ENCODE data around the gene NFKBIZ.
"Not testable (repeated sequence)": the region's sequence is repeated elsewhere in the genome, so short reads cannot be mapped to it uniquely, and the experiment has no call there.

NFKBIZ gene

DNA sequence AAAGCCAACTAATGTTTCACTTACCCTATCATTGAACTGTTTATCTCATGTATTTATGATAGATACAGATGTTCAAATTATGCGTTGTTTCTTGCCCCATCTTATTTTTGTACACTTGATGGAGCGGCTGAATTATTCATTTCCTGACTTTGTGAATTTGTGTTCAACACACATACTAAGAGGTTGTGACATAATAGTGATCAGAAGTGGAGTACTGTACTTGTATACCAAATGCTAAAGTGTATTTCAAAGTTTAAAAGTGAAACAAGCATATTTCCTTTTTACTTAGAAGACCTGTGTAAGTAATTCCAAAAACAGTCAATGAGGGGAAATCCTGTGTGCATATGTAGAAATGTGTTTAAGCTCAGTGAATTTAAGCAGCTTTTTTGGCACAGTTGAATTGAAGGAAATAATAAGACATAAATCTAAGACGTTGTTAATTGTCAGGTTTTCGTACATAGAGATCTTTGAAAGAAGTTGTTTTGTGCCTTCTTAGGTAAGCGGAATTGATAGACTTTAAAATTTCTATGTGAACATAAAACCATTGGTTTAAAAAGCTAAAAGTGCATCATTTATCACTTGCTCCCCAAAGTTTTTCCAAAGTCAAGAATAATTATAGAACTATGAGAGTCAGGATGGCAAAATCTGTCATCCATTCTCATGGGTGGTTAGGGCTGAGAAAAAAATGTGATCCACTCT, 1.9 kb downstream of the NFKBIZ start:
- no peak for DNase-seq (ENCODE audit: low read depth in 2 of 2)

DNA sequence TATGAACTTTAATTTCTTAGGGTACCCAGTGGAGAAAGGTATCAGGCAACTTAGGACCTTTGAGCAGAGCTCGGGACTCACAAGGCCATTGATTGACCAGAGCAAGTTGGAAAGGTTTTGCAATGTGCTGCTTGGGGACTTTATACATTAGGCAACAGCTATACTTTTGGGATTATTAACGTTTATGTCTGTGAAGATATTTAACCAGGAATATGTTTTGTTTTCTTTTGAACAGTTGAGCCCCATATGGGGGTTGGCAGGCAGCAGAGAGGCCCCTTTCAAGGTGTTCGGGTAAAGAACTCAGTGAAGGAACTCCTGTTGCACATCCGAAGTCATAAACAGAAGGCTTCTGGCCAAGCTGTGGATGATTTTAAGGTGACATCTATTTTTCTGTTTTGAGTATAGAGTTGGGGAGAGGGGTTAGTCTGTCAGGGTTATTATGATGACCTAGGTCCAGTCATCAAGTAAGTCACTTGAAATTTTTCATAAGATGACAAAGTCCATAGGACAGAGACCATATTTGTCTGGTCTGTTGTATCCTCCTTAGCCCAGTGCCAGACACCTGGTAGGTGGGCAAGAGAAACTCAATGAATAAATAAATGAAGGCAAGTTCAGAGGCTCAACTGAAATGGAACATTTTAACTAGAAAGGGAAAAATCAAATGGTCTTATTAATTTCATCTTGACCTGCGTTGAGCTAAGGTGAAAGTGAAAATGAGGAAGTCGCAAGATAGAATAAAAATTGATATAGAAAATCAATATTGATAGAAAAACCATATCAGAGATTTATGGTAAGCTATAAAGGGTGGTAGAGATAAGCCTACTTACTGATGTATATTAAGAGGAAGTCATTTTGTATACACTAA, 2.8 kb downstream of the NFKBIZ start:
- no peak for DNase-seq (ENCODE audit: low read depth in 2 of 2)

DNA sequence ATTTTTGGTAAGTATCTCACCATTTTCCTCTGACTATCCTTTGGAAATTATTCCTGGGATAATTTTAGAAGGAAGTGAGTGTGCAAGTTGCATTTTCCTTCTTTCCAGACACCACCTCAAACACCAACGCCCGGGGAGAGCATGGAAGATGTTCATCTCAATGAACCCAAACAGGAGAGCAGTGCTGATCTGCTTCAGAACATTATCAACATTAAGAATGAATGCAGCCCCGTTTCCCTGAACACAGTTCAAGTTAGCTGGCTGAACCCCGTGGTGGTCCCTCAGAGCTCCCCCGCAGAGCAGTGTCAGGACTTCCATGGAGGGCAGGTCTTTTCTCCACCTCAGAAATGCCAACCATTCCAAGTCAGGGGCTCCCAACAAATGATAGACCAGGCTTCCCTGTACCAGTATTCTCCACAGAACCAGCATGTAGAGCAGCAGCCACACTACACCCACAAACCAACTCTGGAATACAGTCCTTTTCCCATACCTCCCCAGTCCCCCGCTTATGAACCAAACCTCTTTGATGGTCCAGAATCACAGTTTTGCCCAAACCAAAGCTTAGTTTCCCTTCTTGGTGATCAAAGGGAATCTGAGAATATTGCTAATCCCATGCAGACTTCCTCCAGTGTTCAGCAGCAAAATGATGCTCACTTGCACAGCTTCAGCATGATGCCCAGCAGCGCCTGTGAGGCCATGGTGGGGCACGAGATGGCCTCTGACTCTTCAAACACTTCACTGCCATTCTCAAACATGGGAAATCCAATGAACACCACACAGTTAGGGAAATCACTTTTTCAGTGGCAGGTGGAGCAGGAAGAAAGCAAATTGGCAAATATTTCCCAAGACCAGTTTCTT, 3.9 kb downstream of the NFKBIZ start:
- no peak for DNase-seq (ENCODE audit: low read depth in 2 of 2)

DNA sequence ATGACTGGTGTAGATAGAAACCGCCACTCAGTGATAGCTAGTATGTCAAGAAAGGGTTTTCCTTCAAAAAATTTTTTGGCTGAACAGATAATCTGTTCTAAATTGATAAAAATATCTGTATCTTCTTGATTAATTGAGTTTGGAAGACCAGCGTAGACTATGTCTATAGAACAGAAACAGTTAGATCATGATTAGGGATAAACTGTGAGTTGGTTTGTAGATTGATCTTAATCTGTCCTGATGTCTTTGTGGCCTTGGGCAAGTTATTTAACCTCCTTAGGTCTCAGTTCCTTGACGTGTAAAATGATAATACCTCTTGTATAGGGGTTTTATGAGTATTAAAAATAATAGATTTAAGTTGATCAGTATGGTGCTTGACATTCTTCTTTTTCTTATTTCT, 4.7 kb downstream of the NFKBIZ start:
- DNase-seq (ENCODE audit: low read depth in 2 of 2) = no peak

DNA sequence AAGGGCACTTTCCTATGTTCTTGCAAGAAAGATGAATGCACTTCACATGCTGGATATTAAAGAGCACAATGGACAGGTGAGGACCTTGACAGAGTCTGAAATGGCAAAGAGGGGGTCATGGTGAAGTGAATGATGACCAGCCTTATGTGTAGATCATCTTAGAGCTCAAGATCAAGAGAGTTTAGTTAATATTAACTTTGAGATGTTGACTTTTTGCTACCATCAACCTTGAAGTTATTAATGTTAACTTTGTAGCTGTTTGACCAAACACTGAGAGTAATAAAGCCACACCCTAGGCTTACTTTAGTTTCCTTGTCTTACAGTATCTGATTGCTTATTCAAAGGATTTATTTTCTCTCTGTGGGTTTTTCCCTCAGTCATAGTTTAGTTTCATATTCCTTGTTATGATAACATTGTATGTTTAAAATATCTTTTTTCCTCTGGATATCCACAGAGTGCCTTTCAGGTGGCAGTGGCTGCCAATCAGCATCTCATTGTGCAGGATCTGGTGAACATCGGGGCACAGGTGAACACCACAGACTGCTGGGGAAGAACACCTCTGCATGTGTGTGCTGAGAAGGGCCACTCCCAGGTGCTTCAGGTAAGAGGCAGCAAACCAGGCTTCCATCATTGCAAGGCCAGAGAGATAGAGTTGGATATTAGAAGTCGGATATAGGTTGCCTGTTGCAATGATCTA, 5.4 kb downstream of the NFKBIZ start:
- no peak for DNase-seq (ENCODE audit: low read depth in 2 of 2)

DNA sequence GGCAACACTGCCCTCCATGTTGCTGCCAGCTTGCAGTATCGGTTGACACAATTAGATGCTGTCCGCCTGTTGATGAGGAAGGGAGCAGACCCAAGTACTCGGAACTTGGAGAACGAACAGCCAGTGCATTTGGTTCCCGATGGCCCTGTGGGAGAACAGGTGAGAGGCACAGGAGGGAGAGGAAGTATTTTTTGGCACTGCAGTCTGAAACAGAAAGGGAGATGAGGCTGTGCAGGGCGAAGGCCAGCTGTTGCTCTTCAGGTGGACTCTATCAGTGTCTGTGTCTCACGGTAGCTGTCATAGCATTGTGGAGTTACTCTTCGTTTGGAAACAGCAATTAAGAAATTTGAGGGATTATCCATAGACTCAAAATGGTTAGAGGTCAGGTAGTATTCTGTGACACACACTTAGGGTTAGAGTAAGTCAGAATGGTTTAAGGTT, 8.0 kb downstream of the NFKBIZ start:
- no peak for DNase-seq (ENCODE audit: low read depth in 2 of 2)

DNA sequence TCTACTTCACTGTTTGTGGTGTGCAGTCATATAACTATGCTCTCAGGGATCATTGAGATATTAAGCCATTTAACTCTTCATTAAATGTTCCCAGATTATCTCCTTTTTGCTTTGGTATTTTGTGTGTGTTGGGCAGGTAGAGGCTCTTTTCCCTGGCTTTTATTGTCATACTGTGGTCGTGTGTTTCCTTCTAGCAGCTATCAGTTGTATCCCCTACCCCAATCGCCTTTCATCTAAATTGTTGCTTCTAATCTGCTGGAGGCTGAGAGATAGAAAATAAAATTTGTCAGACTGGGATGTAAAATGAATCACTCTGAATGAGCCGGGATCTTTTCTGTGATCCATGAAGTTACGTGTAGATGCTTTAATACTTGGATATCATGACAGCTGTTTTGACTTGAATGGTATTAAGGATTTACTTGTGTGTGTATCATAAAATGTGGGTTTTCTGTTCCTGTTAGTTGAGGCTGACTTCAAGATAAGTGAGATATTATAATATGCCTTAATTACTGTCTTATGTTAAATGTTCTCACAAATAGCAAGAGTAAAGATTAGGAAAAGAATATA, 9.2 kb downstream of the NFKBIZ start:
- no peak for DNase-seq (ENCODE audit: low read depth in 2 of 2)

DNA sequence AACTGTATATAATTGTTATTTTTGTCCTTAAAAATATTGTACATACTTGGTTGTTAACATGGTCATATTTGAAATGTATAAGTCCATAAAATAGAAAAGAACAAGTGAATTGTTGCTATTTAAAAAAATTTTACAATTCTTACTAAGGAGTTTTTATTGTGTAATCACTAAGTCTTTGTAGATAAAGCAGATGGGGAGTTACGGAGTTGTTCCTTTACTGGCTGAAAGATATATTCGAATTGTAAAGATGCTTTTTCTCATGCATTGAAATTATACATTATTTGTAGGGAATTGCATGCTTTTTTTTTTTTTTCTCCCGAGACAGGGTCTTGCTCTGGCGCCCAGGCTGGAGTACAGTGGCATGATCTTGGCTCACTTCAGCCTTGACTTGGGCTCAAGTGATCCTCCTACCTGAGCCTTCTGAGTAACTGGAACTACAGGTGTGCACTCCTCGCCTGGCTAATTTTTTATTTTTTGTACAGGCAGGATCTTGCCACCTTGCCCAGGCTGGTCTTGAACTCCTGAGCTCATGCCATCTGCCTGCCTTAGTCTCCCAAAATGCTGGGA, 10.7 kb downstream of the NFKBIZ start:
- DNase-seq (ENCODE audit: low read depth in 2 of 2) = no peak

DNA sequence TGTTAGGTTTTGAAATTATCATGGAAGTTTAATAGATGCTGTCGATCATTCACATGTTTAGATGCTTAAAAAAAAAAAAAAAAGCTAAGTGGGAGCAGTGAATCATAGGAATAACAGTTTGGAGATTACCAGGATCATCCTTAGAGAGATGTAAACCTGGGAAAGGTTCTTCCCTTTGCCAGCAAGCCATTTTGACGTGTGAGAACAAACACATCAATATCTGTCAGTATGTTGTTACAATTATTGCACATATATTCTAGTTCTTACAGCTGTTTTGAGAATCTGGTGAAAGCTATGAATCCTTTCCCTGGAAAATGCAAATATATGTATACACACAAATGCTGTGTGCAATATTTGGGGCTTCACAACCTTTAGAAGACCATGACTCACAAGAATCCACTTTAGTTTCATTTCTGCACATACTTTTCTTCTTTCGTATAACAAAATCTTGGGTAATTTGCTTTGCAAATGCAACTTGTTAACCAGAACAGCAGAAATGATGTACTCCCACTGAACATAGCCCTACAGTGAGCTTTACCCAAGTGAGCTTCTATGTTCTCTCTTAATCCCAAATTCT, 12.0 kb downstream of the NFKBIZ start:
- DNase-seq (ENCODE audit: low read depth in 2 of 2) = no peak

DNA sequence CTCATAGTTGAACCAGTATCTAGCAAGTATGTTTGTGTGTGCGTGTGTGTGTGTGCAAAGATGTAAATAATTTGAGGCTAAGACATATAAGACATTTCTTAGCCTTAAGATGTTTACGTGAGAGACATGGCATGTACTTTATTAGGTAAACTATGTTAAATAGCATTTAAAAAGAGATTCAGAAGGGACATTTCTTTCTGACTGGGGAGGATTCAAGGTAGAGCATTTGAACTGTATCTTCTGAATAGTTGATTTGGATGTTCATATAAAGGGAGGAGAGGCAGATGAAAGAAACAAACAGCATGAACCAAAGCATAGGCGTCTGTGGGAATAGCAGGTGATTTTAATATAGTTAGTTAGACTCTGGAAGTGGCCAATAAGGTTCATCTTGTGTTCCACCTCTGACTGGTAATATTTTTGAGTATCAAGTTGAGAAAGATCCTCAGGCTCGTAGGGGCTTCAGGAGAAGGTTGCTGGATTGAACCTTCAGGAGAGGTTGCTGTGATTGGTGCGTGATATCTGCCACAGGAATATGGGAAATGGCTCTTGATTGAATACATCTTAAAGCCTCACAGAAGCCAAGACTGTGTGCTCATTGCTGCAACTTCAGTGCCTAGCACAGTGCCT, 12.6 kb downstream of the NFKBIZ start:
- DNase-seq (ENCODE audit: low read depth in 2 of 2) = no peak

DNA sequence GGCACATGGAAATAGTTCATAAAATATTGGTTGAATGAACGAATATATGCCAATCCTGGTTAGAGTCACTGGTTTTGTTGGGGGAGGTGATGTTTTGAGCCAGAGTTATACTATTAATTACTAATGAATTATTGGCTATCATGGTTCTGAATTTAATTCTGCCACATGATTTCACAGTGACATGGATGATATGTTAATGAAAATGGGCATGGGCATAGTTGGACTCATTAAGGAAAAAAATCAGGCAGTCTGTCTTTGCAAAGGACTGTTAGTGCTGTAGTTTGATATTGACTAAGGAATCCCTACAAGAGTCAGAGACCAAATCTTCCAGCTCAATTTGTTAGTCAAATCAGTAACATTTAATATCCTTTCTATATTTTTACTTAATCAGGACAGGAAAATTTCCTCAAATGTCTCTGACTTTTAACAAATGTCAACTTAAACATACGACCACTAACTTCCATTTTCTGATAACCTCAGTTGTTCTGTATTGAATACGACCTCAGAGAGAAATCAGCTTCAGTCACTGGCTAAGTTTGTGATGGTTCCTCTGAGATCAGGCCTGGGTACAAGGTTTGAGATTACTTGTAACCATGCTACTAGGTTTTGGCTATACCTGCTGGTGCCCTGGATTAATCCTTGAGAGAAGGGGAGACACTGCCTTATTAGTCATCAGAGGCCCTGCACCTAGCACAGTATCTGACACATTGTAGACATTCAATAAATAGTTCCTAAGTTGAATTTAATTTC, 13.3 kb downstream of the NFKBIZ start:
- DNase-seq (ENCODE audit: low read depth in 2 of 2) = no peak

DNA sequence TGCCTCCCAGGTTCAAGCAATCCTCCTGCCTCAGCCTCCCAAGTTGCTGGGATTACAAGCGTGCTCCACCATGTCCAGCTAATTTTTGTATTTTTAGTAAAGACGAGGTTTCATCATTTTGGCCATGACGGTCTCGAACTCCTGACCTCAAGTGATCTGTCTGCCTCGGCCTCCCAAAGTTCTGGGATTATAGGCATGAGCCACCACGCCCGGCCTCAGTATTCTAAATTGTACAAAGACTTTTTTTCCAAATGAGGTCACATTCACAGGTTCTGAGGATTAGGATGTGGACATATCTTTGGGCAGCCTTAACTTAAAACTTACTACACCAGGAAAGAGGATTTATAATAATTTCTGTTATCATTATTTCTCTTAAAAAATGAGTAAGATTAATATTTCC, 15.6 kb downstream of the NFKBIZ start:
- DNase-seq (ENCODE audit: low read depth in 2 of 2) = not testable (repeated sequence)

DNA sequence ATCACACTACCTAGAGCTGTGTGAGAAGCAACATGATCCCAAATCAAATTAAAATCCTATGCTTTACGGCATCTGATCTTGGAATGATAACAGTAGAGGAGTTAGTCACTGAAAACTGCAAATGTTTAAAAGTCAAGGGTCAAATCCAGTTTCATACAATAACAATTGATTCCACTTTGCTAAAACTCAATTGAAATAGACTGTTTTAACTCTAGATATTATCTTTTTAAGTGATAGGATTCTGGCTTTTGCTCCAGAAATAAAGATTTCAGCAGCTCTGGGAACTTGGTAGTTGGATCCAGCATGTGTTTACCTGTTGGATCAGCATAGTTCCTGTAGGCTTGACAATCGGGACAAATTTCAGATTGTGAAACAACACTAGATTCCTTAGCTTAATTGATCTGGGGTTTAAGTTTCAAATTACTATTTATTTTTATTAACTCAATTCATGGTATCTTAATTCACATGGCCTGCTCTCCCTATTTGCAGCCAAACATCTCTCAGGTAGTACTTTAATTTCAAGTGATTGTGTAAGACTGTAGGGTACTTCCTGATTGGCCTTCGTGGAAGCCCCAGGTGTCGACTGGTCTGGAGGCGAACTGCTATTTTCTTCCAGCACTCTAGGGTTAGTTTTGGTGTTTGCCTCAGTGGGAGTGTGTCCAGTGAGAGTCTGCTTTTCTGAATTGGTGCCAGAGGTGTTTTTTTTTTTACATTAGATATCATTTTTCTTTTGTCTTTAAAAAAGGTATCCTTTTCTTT, 16.6 kb downstream of the NFKBIZ start:
- no peak for DNase-seq (ENCODE audit: low read depth in 2 of 2)

DNA sequence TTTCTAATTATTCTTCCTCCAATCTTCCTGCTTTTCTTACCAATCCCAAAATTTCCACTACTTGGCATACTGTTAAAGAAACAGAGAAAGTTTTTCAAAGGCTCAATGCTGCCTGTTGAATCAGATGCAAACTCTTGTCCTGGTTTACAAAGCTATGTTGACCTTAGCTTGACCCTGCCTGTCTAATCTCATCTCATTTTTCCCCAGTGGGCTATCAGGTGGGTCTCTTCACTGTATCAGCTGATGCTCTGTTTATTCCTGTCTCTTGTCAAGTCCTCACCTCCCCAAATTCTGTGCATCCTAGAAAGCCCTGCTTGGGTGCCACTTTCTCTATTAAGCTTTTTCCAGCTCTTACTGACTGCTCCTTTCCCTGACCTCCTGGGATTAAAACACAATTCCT, 18.2 kb downstream of the NFKBIZ start:
- DNase-seq (ENCODE audit: low read depth in 2 of 2) = no peak

DNA sequence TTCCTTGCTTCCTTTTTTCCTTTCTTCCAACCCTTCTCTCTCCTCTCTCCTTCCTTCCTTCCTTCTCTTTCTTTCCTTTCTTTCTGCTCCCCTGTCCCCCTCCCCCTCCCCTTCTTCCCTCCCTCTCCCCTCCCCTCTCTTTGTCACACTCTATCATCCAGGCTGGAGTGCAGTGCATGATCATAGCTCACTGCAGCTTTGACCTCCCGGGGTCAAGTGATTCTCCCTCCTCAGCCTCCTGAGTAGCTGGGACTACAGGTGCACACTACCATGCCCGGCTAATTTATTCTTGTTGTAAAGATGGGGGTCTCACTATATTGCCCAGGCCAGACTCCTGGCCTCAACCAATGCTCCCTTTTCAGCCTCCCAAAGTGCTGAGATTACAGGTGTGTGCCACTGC, 18.7 kb downstream of the NFKBIZ start:
- DNase-seq (ENCODE audit: low read depth in 2 of 2) = no peak

DNA sequence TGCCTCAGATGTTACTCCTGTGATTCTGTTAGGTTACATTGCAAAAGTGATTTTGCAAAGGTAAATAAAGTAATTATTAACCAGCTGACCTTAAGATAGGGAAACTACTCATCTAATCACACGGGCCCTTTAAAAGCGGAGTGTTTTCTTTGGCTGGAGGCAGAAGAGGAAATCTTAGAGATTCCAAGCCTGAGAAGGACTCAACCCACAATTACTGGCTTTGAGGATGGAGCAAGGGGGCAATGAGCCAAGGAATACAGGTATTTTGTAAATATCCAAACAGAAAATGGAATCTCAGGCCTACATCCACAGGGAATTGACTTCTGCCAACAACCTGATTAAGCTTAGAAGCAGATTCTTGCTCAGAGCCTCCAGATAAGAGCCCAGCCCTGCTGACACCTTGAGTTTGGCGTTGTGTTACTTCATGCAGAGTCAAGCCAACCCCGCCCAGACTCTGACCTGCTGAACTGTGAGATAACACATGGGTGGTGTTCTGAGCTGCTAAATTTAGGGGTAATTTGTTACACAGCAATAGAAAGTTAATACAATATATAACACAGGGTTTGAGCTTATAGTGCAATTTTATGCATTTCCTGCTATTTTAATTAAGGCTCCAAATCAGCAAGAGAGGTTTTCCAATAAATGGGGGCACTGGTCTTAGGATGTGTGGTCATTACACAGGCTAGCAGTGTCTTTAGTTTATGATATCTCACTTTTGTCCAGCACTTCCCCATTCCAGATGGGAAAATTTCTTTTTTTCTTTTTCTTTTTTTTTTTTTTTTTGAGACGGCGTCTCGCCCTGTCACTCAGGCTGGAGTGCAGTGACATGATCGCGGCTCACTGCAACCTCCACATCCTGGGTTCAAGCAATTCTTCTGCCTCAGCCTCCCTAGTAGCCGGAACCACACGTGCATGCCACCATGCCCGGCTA, 19.5 kb downstream of the NFKBIZ start:
- no peak for DNase-seq (ENCODE audit: low read depth in 2 of 2)

DNA sequence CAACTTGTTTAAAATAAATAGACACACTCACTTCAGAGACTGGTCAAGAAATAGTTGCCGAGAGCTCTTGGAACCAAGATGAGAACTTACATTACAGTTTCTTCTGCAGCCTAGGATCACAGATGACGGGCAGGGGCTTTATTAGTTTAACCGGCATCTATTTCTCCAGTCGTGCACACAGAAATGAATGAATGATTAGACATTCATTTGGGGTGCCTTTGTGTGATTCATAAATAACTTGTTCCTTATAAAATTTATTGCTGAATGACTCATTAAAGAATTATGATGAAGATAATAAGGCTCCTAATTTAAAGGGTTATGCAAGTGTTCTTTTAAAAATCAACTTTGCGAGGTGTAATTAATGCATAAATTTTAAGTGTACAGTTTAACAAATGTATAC, 20.8 kb downstream of the NFKBIZ start:
- DNase-seq (ENCODE audit: low read depth in 2 of 2) = no peak

DNA sequence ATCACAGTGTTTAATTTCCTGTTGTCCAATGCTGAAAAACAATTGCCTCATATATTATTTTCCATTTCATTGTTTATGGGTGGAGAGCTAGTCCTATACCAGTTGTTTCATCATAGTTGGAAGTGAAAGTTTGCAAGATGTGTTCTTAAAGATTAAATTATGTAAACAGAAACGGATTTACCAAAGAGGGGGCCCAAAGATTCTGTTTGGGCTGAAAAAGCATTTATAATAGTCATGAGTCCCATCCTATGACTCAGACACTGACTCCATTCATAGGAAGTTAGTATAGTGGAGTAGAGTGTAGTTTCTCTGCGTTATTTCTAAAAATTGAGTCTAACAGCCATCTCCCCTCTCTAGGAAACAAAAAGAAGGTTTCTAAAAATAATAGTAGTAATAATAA, 24.3 kb downstream of the NFKBIZ start:
- no peak for DNase-seq (ENCODE audit: low read depth in 2 of 2)
